K562 (cell line): Measurements from ENCODE around the gene STING1. TPM values are rescaled to one million over a fixed set of nuclear protein-coding genes. Genes with fewer than 3 reads are reported as not detected.
"Not testable (repeated sequence)": the region's sequence is repeated elsewhere in the genome, so short reads cannot be mapped to it uniquely, and the experiment has no call there.

Experiments used
- ATAC-seq: fragments of 200-7000 bp; cut with Tn5 transposase; 3 replicates; pipeline ENCODE4 v1.9.1; 2020; ENCODE audit warnings: moderate library complexity
- BruUV-seq: library from RNA; stranded (reverse); fragments of 400-500 nt; replicated peaks from 2 replicates; lab custom pipeline; 2021; lab: Mats Ljungman, UMichigan
- CTCF ChIA-PET: fragments of 300-600 bp; formaldehyde crosslinking; extraction: SDS; loops from one replicate; lab custom pipeline; 2021; ENCODE audit warnings: low intra/inter-chr PET ratio; lab: Yijun Ruan, JAX
- POLR2A ChIA-PET: fragments of 300-600, 350-650 bp; sonication (Branson Sonifier 250); formaldehyde crosslinking; extraction: SDS; loops from one replicate; lab custom pipeline; 2021; ENCODE audit warnings: antibody characterized with exemption, inconsistent platforms; lab: Yijun Ruan, JAX
- DNase-seq, 4 experiments: peaks; one replicate each; pipeline versions ENCODE4 v3.0.0 to v3.0.0-alpha.2; 2011 to 2018; ENCODE audit warnings: low spot score in 3 of 4, mixed read lengths in 3 of 4; ENCODE audit errors: extremely low read depth in 1 of 4
- FAIRE-seq: peaks from 2 replicates; lab custom pipeline; 2011; peaks lifted over from hg19 to GRCh38; lab: Jason Lieb, UNC
- H2AFZ ChIP-seq: 2 replicates; pipeline ENCODE4 v1.6.0; 2011; ENCODE audit warnings: low read depth, low read length, control low read depth, inconsistent platforms
- H3K27ac ChIP-seq: fragments of 200-600 bp; 3 replicates; pipeline ENCODE4 v1.8.0; 2011; ENCODE audit warnings: low read depth, mild to moderate bottlenecking, control low read depth, inconsistent platforms, low read length, moderate library complexity, mixed read lengths; ENCODE audit errors: extremely low read depth
- H3K27me3 ChIP-seq, 2 experiments: fragments of 300-600 bp in 1 of 2; 2 replicates in 1 of 2; 3 replicates in 1 of 2; pipeline versions ENCODE4 v1.6.0 to v1.8.0; 2011; ENCODE audit warnings: inconsistent platforms in 2 of 2, low read length in 2 of 2, mild to moderate bottlenecking in 1 of 2, mixed read lengths in 1 of 2, moderate library complexity in 1 of 2; ENCODE audit not compliant: control insufficient read depth in 2 of 2, insufficient read depth in 2 of 2
- H3K36me3 ChIP-seq: fragments of 300-600 bp; 3 replicates; pipeline ENCODE4 v1.8.0; 2011; ENCODE audit warnings: mild to moderate bottlenecking, low read length, inconsistent platforms; ENCODE audit not compliant: control insufficient read depth, insufficient read depth
- H3K4me1 ChIP-seq, 2 experiments: fragments of 200-600 bp in 1 of 2; replicated peaks in 1 of 2; 2 replicates in 1 of 2; 3 replicates in 1 of 2; pipeline versions ENCODE4 v1.5.1 to v1.8.0; 2011; ENCODE audit warnings: inconsistent platforms in 2 of 2, low read length in 2 of 2, mild to moderate bottlenecking in 1 of 2, mixed read lengths in 1 of 2, moderate library complexity in 1 of 2; ENCODE audit not compliant: control insufficient read depth in 2 of 2, insufficient read depth in 2 of 2
- H3K4me2 ChIP-seq: 2 replicates; pipeline ENCODE4 v1.6.1; 2011; ENCODE audit warnings: low read length, control low read depth, inconsistent platforms, mixed read lengths; ENCODE audit not compliant: insufficient read depth
- H3K4me3 ChIP-seq: fragments of 200-600 bp; sonication (generic), shearing (Covaris generic); 2 replicates; pipeline ENCODE4 v1.5.1; 2016; ENCODE audit warnings: control low read depth, inconsistent platforms
- H3K79me2 ChIP-seq: fragments of 200-600 bp; 3 replicates; pipeline ENCODE4 v1.8.0; 2011; ENCODE audit warnings: low read length, inconsistent platforms; ENCODE audit not compliant: control insufficient read depth, insufficient read depth
- H3K9ac ChIP-seq, 2 experiments: 2 replicates each; pipeline versions ENCODE4 v1.6.0 to v1.6.1; 2011; ENCODE audit warnings: low read depth in 2 of 2, low read length in 2 of 2, control low read depth in 1 of 2, inconsistent platforms in 1 of 2, mild to moderate bottlenecking in 1 of 2, mixed read lengths in 1 of 2; ENCODE audit not compliant: insufficient read depth in 1 of 2
- H3K9me1 ChIP-seq: one replicate; pipeline ENCODE4 v1.6.0; 2011; ENCODE audit warnings: inconsistent platforms, mild to moderate bottlenecking, low read length, moderate library complexity; ENCODE audit not compliant: control insufficient read depth, insufficient read depth
- H3K9me3 ChIP-seq: replicated peaks from 2 replicates; pipeline ENCODE4 v1.5.1; 2011; ENCODE audit warnings: low read depth, low read length, inconsistent platforms; ENCODE audit not compliant: control insufficient read depth, insufficient read depth
- H4K20me1 ChIP-seq: replicated peaks from 2 replicates; pipeline ENCODE4 v1.6.1; 2011; ENCODE audit warnings: low read length, inconsistent platforms, mixed read lengths; ENCODE audit not compliant: control insufficient read depth, insufficient read depth
- NFIC ChIP-seq: fragments of 450-650 bp; IDR thresholded peaks from 2 replicates; pipeline ENCODE4 v1.6.1; 2017; ENCODE audit warnings: mild to moderate bottlenecking, inconsistent platforms
- WGBS: fragments of 100-300 bp; shearing (Covaris generic); methylation state at CpG from one replicate; pipeline ENCODE4 v1.1.6; 2016; ENCODE audit warnings: low coverage, mixed read lengths; ENCODE audit not compliant: insufficient coverage; ENCODE audit errors: missing lambda C conversion rate; 5-methylcytosine and 5-hydroxymethylcytosine counted together
- in situ Hi-C: fragments of 300-500 bp; cut with MboI; formaldehyde crosslinking; loops from 4 replicates; pipeline ENCODE4 v1.15.0; 2018; ENCODE audit warnings: inconsistent platforms, mixed read lengths
- intact Hi-C: fragments of 100-400 bp; cut with micrococcal nuclease; formaldehyde crosslinking; loops from 2 replicates; pipeline ENCODE4 v1.14.2; 2022
- polyA plus RNA-seq, 8 experiments: library from polyadenylated mRNA; depleted of rRNA in 4 of 8; stranded (reverse) in 5 of 8; unstranded in 3 of 8; fragments of >200 nt; fragmentation: Nextera tagmentation in 2 of 8; fragmentation: Illumina TruSeq in 1 of 8; extraction: Ambion mirVana in 2 of 8; extraction: Trizol in 1 of 8; gene quantifications; 2 replicates each; pipeline versions ENCODE4 v1.2.1 to v1.2.3, GENCODE V29; 2011 to 2014; ENCODE audit warnings: inconsistent platforms in 1 of 8, missing spikeins in 1 of 8
- total RNA-seq, 7 experiments: library from RNA; depleted of rRNA in 6 of 7; stranded (reverse); fragments of >200 nt in 6 of 7; fragmentation: Illumina TruSeq in 2 of 7; extraction: Trizol in 2 of 7; gene quantifications; 2 replicates each; pipeline versions ENCODE4 v1.2.1 to v1.2.3, GENCODE V29; 2011 to 2021; ENCODE audit warnings: low replicate concordance in 1 of 7

STING1 gene
- total and polyA plus RNA-seq, 9 of the 15 experiments (the other 6 are each of a cell fraction or from before 2014, with no cell fraction given) = 20.8 to 69.1 (median 44.7) TPM

DNA sequence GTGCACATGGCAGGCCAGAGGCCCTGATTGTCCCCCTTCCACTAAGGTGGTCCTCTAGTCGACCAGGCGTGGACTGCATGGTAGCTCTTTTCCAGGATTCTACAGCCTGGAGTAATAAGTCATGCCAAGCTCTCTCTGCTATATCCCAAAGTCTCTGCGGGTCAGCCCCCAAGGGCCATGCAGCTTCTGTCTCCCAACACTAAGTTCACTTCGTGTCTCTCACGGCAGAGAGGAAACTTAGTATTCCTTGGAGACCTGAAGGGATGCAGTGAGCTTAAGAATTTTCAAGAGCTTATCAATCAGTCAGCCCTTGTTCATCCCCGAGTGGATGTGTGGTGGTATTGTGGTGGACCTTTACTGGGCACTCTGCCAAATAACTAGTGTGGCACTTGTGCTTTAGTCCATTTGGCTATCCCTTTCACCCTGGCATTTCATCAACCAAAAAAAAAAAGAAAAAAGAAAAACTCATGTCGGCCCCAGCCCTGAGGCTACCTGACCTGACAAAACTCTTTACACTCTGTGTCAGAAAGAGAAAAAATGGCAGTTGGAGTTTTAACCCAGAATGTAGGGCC lies 45.4 kb upstream of the STING1 start:
- H2AFZ ChIP-seq, H3K9me3 ChIP-seq, H3K9ac ChIP-seq, intact Hi-C loops, H3K27me3 ChIP-seq, in situ Hi-C loops, H3K36me3 ChIP-seq, H3K4me3 ChIP-seq, DNase-seq, H4K20me1 ChIP-seq, FAIRE-seq, BruUV-seq, H3K9me1 ChIP-seq, CTCF ChIA-PET, H3K4me1 ChIP-seq, ATAC-seq, H3K79me2 ChIP-seq, H3K27ac ChIP-seq, H3K4me2 ChIP-seq, POLR2A ChIA-PET: not testable (repeated sequence)
- 60% methylated on average over 7 of the region's 7 CpGs for WGBS
- peak; percentile 80 for TF ChIP-seq NFIC

DNA sequence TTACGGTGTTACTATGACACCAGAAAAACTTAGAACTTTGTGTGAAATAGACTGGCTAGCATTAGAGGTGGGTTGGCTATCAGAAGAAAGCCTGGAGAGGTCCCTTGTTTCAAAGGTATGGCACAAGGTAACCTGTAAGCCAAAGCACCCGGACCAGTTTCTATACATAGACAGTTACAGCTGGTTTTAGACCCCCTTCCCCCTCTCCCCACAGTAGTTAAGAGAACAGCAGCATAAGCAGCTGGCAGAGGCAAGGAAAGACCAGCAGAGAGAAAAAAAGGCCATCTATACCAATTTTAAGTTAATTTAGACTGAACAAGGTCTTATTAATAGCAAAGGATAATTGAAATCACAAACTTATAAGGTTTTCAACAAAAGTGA lies 44.5 kb upstream of the STING1 start:
- H3K27me3 ChIP-seq, H4K20me1 ChIP-seq, H3K9me3 ChIP-seq, ATAC-seq, H3K9me1 ChIP-seq, BruUV-seq, H3K79me2 ChIP-seq, H3K4me1 ChIP-seq, H3K4me2 ChIP-seq, FAIRE-seq, H2AFZ ChIP-seq, H3K27ac ChIP-seq, CTCF ChIA-PET, H3K4me3 ChIP-seq, POLR2A ChIA-PET, in situ Hi-C loops, DNase-seq, H3K9ac ChIP-seq, intact Hi-C loops, H3K36me3 ChIP-seq: not testable (repeated sequence)
- WGBS = 39% methylated on average over 2 of the region's 2 CpGs

DNA sequence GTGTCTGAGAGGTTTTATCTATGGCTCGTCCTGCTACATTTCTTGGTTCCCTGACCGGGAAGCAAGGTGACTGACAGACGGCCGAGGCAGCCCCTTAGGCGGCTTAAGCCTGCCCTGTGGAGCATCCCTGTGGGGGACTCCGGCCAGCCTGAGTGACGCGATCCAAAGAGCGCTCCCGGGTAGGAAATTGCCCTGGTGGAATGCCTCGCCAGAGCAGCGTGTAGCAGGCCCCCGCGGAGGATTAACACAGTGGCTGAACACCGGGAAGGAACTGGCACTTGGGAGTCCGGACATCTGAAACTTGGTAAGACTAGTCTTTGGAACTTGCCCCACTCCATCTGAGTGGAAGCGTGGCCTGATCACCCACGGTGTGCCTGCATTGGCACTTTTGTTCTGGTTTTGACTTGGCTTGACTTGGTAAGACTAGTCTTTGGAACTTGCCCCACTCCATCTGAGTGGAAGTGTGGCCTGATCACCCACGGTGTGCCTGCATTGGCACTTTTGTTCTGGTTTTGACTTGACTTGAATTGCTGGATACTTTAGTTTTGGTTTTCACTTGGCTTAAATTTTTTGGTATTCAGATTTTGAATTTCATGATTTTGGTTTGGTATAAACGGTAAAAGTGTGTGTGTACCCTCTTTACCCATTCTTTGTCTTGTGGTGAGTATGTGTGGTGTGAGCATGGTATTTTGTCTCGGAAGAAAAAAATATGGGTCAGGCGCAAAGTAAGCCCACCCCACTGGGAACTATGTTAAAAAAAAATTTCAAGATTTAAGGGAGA lies 43.9 kb upstream of the STING1 start:
- intact Hi-C loops, H3K27ac ChIP-seq, H3K79me2 ChIP-seq, H3K9ac ChIP-seq, FAIRE-seq, H3K36me3 ChIP-seq, ATAC-seq, H3K4me3 ChIP-seq, H2AFZ ChIP-seq, H3K4me1 ChIP-seq, H3K27me3 ChIP-seq, BruUV-seq, H3K9me1 ChIP-seq, H3K9me3 ChIP-seq, in situ Hi-C loops, CTCF ChIA-PET, H3K4me2 ChIP-seq, H4K20me1 ChIP-seq, DNase-seq: not testable (repeated sequence)
- 76% methylated on average over 22 of the region's 22 CpGs for WGBS
- POLR2A ChIA-PET = interaction anchor here (0.8 to 1.2 kb wide), 2 partner anchors 14 to 29 kb away, joined by 3 to 4 read pairs; no protein-coding TSS in a partner anchor
